ENCODE data around the gene UBE2O.
A peak's percentile ranks its signal among the peaks of the same experiment; 100 is the strongest.

Gene UBE2O

DNA sequence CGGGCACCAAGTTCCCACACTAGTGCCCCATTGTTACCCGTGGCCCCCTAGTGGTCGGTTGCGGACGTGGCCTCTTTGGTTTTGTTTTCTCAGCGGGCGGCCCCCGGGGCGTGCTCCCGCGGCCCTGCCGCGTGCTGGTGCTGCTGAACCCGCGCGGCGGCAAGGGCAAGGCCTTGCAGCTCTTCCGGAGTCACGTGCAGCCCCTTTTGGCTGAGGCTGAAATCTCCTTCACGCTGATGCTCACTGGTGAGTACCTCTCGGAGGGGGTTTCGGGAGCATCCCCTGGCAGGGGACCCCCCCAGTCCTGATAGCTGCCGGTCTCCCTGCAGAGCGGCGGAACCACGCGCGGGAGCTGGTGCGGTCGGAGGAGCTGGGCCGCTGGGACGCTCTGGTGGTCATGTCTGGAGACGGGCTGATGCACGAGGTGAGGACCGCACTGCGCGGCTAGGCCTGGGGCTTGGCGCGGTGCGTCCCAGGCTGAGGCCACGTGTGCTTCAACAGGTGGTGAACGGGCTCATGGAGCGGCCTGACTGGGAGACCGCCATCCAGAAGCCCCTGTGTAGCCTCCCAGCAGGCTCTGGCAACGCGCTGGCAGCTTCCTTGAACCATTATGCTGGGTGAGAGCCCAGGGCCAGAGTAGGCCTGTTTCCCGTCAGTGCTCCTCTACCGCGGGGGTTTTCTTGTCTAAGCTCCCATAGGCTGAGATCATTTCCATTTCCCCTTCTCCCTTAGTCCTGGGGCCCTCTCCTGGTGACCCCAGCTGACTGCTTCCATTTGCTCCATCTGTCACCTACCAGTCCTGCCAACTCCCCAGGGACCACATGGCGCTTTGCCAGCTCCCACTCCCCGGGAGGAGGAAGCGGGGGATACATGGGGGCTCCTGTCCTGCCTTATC is 66.8 kb downstream of the UBE2O start:
- DNase-seq: peak; percentile 89

DNA sequence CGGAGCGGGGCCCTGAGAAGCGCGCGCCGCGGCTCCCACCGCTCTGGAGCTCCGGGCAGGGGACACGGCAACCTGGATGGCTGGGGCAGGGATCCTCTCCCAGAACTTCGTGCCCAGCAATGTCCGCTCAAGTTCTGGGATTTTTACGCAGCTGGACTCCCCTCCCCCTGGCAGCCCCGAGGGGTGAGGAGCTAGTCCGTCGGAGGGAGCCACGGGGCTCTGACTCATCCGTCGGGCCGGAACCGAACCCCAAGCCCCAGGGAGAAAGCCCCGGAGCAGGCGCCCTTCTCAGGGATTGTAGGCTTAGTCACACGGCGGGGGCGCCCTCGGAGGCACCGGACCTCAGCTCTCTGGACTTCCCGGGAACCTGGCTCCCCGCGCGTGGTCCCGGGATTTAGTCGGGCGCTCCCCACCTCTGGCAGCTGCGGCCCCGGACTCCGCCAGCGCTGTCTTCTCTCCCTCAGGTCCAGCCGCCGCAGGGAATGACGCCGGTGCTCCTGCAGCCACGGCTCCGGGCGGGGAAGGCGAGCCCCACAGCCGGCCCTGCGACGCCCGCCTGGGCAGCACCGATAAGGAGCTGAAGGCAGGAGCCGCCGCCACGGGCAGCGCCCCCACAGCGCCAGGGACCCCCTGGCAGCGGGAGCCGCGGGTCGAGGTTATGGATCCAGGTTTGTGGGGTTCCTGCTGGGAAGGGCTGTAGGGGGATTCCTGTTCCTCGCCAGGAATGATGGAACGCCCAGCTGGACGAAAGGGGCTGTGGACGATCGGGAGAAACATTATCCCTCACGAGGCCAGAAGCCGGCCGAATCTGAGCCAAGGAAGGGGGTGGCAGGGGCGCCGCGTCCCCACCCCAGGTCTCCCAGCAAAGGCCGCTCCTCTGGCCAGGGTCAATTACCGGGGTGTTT is 67.7 kb downstream of the UBE2O start:
- DNase-seq: peak; percentile 29

DNA sequence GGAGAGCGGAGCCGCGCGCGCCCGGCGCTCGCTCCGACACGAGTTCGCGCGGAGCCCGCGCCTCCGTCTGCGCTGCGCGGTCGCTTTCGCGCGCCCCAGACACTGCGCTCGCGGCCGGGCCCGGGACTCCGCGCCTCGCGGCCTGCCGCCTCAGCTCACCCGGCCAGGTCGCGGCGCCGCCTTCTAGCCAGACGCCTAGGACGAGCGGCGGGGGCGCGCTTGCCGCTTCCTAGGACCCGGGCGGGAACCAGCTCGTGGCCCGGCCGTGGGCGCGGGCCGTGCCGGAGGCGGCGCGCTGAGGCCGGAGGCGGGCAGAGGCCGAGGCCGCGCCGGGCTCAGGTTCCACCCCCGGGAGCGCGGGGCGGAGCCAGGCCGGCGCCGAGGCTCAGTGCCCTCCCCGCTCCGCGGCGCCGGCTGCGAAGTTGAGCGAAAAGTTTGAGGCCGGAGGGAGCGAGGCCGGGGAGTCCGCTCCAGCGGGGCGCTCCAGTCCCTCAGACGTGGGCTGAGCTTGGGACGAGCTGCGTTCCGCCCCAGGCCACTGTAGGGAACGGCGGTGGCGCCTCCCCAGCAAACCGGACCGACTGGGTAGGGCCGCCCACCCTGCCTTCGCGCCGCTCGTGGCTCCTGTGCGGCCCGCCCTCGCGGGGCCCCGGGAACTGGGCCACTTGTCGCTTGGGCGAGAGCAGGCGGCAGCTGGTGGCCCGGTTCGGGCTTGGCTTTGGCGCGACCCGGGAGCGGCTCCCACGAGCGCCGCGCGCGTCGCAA is 68.5 kb downstream of the UBE2O start, which contains the start of gene SPHK1:
Gene SPHK1 (plus strand): TSS at position 388 of the 765 bp plus-strand sequence. CDS start 1,036 bp downstream, outside the sequence.
- DNase-seq: peak; percentile 84

DNA sequence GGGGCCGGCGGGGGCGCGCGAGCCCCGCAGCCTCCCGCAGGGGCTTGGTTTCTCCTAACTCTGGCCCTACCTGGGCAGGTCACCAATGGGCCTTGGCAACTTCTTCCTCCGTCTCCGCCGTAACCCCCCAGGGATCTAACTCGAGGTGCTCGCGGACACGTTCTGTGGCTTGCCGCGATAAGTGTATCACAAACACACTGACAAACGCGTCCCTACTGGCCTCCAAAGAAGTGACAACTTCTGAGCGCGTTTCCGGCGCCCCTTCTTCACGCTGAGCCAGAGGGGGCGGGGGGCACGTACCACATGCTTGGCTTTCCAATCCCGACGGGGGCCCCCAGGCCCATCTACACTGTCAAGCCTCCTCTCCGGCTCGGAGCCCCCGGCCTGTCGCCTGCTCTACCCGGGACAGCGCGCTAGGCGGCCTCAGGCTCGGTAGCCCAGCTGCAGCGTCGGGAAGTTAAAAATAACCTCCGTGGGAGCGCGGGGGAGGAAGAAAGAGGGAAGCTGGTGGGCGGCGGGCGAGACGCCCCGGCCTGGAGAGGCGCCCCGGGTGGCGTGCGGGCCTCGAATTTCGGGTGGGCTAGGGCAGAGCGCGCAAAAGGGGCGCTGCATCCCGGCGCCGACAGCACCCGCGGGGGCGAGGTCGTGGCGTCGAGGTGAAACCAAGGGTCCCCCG is 69.3 kb downstream of the UBE2O start:
- peak; percentile 51 for DNase-seq

DNA sequence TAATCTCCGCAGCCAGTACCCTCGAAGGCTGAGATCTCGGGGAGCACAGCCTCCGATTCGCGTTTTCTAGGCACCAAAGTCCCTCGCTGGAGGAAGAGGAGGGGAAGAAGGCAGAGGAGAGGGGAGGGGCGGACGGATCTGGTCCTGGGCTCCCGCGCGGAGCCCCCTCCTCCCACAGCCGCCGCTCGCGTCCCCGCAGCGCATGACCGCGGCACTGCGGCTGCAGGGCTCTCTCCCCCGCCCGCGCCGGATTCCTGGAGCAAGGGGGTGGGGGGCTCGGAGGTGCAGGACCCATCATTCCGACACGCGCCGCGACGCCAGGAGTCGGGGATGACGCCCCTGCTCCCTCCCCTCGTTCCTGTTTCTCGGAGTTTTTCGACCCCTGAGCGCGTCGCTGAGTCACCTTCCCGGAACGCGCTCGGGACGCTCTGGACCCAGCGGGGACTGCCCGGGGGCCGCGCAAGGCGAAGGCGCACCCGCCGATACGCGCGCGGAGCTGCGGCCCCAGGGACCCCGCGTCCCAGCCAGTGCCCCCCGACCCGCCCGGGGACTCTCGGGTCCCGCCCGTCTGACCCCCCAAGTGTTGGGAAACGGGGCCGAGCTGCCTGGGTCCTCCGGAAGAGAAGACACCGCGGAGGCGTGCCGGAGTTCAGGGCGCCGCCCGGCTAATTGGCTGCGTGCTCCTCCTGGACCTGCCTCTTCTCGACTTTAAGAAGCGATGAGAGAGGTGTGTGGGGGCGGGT is 70.0 kb downstream of the UBE2O start:
- peak; percentile 78 for DNase-seq

DNA sequence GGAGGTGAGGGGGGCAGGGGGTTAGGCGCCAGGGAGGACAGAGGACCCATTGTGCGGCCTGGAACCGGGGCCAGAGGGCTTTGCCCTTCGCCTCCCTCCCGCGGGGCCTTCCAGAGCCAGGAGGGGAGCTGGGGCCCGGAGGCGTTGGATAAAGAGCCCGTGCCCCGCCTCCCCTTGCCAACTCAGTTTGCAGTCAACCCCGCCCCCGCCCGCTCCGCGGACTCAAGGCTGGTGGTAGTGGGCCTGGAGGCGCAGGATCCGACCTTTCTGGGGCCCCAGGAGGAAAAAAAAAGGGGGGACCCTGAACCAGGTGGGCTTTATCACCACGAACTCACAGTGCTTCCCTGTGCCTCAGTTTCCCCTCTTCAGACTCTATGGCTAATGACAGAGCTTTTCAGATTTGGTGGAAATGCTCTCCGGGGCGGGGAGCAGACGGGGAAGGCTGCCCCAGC is 70.6 kb downstream of the UBE2O start:
- no peak for DNase-seq

DNA sequence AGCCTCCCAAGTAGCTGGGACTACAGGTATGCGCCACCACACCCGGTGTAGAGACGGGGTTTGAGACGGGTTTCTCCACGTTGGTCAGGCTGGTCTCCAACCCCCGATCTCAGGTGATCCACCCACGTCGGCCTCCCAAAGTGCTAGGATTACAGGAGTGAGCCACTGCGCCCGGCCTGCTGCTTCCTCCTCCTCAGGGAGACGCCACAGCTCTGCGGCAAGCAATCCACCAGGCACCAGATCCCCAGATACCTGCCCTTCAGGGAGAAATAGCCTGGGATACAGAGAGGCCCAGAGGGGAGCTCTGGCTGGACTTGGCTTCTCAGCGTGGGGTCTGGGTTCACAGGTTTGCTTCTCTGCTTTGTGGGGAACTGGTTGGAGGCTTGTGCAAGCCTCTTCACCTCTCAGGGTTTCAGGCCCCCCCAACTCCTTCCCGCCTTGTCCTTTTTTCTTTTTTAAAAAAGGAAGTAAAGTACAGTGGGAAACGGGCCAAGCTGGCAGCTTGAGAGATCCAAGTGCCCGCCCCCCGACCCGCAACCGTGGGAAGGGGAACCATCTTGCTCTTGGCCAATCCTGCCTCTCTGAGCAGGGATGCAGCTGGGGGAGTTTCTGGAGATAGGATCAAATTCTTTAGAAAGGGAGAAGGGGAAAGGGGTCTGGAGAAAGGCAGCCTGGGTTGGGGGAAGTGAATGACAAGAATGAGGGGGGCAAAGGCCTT is 71.2 kb downstream of the UBE2O start:
- DNase-seq: no peak

DNA sequence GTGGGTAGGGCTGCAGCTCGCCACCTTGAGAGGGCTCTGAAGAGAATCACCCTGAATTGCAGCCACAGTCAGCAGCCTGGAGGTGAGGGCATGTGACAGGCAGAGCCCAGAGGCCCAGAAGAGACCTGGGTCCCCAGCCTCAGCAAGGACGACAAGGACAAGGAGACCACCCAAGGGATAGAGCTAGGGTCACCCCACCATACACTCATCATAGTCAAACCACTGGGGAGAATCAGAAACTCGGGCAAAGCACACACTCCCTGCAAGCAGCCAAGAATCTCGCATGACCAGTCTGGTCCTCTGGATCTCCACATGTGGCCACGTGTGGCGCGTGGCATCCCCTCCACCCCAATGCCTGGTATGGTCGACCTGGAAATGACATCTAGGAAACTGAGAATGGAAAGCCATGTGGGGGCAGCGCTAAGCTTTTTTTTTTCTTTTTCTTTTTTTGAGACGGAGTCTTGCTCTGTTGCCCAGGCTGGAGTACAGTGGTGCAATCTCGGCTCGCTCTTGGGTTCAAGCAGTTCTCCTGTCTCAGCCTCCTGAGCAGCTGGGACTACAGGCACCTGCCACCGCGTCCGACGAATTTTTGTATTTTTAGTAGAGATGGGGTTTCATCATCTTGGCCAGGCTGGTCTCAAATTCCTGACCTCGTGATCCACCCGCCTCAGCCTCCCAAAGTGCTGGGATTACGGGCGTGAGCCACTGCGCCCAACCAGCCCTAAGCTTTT is 73.1 kb downstream of the UBE2O start:
- no peak for DNase-seq

DNA sequence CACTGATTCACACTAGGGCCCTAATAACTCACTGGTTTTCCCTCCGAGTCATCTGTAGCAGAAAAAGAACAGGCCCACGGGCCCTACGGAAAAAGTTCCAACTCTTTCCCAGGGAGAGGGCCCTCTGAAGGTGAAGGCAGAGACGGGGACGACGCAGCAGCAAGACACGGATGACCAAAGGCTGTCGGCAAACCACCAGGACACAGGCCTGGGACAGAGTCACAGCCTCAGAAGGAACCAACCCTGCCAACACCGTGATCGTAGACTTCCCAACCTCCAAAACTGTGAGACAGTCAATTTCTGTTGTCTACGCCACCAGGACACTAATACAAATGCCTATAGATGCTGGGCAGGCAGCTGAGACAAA is 73.7 kb downstream of the UBE2O start:
- no peak for DNase-seq

DNA sequence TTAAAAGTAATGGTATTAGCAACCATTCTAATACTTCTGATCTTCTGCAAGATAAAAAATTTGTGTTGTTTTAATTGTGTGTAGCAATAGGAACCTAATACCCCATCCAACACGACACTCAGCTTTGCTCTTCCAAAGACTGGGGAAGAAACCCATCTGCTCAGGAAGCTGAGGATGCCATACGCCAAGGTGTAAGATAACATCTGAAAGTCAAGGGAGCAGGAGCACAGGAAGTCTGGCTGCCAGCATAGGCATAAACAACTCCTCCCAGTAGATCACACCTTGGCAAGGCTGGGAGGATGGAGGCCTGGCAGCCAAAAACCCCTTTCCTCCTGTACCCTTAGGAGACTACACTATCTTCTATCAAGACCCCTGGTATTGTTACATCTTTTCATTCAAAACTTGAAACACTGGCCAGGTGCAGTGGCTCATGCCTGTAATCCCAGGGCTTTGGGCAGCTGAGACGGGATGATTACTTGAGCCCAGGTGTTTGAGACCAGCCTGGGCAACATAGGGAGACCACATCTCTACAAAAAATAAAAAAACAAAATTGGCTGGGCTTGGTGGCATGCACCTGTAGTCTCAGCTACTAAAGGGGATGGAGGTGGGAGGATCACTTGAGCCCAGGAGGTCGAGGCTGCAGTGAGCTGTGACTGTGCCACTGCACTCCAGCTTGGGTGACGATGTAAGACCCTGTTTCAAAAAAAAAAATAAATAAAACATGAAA is 74.2 kb downstream of the UBE2O start:
- no peak for DNase-seq

DNA sequence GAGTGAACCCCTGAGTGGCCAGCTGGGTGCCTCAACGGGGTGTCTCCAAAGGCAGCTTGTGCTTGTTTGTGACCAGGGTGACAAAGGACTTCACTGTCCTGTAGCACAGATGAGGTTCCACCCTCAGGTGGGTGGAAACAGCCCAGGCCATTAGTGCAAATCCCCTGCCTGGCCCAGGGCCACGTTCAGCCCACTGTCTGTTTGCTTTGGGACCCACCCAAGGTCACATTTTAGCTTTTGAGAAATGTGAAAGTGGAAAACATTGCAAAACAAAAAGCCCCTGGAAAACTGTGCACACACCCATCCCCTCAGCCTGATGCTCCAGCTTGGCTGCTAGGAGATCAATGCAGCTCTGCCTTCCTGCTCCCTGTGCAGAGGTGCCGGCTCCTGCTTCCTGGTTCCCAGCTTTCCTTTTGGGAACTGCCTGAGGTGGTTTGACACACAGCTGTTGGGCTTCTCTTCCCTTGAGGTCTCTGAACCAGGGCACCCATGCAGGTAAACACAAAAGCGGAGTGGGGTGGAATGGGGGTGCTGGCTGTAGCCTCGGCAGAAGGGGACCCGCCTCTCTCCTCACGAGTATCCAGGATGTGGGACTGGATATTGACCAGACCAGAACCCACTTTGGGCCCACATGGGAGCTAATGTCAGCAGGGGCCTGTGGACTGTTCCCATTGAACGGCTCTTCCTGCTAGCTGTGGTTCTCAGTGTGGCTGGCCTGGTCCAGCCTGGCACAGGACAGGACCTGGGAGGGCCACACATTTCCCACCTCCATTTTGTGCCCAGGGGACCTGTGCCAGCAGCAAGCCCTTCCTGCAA is 76.4 kb downstream of the UBE2O start:
- no peak for DNase-seq

DNA sequence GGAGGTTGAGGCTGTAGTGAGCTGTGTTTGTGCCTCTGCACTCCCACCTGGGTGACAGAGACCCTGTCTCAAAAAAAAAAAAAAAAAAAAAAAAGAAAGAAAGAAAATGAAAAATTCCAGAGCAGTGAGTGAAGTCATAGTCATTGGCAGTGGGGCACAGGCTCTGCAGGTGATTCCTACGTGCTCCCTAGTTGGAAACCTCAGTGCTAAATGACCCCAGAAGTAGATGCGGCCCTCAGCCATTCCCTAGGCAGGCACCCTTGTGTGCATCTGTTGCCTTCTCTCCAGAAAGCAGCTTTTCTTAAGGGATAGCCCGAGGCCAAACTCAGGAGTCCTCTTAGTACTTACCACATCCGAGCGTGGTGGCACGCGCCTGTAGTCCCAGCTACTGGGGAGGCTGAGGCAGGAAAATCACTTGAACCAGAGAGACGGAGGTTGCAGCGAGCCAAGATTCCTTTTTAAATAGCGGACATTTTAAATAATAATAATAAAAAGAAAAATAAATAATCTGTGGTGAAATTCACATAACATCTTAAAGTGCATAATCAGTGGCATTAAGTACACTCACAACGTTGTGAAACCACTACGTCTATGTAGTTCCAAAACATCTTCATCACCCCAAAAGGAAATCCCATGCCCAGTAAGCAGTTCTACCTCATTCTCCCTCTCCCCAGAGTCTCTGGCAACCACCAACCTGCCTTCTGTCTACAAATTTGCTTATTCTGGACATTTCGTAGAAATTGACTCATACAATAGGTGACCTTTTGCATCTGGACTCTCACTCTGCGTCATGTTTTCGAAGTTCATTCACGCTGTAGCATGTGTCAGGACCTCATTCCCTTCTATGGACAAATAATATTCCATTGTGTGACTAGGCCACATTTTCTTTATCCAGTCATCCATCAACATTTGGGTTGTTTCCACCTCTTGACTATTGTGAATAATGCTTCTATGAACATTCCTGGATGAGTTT is 81.0 kb downstream of the UBE2O start:
- DNase-seq: no peak

DNA sequence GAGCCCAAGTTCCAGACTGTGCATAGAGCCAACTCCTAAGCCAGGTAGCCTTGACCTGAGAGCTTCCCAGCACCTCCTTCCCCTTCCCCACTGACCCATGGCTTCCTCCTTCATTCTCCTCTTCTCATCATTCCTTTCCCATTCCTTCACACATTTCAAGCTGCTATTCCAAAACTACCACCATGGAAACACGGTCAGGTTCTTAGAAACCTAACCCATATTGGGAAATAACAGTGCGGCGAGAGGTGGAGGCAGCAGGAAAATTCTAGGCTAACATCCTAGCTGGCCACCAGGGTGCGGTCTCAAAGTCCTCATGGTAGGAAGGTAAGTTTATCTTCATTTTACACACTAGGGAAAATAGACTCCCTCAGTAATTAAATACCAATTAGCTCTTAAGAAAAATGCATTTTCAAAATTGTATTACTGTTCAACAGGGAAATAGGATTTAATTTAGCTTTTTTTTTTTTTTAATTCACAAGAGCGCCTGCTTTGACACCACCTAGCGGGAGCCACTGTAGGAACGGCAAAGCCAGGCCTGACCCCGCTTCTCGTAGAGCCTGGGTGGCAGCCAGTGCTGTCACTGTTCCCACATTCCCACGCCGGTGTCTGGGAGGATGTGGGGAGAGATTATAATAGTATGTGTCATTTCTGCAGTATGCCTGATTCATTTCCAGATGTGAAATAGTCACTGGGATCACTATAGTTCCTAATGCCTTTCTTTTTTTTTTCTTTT is 82.5 kb downstream of the UBE2O start:
- no peak for DNase-seq

DNA sequence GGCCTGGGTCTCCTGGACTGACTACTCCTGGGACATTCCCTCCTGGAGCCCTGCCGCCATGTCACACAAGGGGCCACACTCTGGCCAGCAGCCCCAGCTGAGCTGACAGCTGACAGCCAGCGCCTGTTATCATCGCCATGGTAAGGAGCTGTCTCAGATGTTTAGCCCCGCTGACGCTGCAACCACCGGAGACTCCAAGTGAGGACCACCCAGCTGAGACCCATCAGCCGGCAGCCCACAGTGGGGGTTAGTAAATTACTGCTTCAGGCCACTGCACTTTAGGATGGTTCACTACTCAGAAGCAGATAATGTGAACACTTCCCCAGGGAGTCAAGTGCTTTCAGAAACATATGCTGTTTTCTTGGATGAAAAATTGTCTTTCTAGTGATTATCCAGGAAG is 83.1 kb downstream of the UBE2O start:
- no peak for DNase-seq

DNA sequence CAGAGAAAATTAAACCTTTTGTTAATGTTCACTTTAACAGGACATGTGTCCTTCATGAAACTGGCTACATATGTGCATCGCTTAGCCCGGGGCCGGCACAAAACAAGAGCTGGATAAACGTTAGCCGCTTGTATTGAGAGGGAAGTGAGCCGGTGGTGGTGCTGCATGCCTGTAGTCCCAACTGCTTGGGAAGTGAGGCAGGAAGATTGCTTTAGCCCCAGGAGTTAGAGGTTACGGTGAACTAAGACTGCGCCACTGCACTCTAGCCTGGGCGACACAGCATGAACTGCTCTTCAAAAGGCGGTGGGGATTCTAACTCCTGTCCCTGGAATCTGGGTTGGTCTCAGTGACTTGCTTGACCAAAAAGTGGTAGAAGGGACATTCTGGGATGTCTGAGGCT is 83.6 kb downstream of the UBE2O start:
- DNase-seq: no peak

DNA sequence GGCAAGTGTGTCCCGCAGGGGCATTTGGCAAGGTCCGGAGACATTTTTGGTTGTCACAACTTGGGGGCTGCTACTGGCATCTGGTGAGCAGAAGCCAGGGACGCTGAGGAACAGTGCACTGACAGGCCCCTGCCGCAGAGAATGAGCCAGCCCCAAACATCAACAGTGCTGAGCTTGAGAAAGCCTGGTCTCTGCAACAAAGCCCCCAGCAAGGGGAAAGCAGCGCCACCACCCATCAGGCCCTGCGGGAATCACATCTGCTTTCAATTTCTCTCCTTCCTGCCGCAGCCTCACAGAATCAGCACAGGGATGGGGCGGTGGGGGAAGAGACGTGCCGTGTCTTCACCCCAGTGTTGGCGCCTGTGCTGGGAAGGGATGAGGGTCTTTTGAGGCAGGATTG is 84.4 kb downstream of the UBE2O start:
- DNase-seq: no peak

DNA sequence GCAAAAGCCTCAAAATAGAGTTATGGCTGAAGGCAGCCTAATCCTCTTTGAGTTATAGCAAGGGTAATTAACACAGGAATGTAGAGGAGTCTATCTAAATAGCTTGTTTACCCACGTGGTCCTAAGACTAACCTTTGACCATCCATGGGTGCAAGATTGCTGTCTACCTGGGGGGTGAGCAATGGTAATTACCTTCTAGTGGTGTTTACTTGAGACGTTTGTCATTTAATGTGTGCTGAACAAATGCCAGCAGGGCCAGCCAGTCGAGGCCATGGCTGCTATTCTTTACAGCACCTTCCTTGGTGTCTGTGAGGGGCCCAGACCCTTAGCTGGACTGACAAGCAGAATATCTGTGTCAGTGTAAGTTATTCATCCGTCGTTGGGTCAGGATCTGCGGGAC is 85.3 kb downstream of the UBE2O start:
- no peak for DNase-seq

Data from activated CD4-positive, alpha-beta T cell treated with anti-CD3 and anti-CD28 coated beads, Interleukin-10, Interleukin-2, amounts not matched to agents 100 ng/mL and 50 ng/mL, durations not matched to agents 16 hours and 8 hours (primary cell).